ENCODE results near the gene MOV10L1. TPM values are rescaled to one million over a fixed set of nuclear protein-coding genes. Genes with fewer than 3 reads are reported as not detected.

MOV10L1 gene
- total and polyA plus RNA-seq, 2 experiments from 2014 or later, result 0.73 to 1.8 TPM

DNA sequence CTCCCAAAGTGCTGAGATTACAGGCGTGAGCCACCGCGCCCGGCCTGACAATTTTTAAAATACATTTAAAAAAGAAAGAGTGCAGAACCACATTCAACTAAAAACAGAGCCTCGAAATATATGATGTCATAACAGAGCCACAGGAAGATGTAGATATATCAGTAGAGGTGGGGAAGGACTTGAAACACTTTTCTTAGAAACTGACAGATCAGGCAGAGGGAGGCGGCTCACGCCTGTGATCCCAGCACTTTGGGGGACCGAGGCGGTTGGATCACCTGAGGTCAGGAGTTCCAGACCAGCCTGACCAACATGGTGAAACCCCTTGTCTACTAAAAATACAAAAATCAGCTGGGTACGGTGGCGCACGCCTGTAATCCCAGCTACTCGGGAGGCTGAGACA is 11.6 kb upstream of the MOV10L1 start:
- Histone ChIP-seq H3K27ac (ENCODE audit: low read depth) (no peak overlapping the region), H3K79me2 (replicated peaks; ENCODE audit: insufficient read depth) (no peaks in the 10 kb centered on the region), H3K4me2 (no peak overlapping the region), H2AFZ (no peak overlapping the region), H3K4me1 (ENCODE audit: insufficient read depth) (no peaks in the 10 kb centered on the region), H4K20me1 (replicated peaks; ENCODE audit: insufficient read depth) (no peaks in the 10 kb centered on the region), H3K27me3 (ENCODE audit: insufficient read depth) (no peaks in the 10 kb centered on the region), H3F3A (replicated peaks; ENCODE audit: low read depth) (no peaks in the 10 kb centered on the region), H3K4me3 (no peak overlapping the region), H3K9me2 (ENCODE audit: insufficient read depth) (no peaks in the 10 kb centered on the region), H3K36me3 (ENCODE audit: insufficient read depth) (no peaks in the 10 kb centered on the region)
- Mint-ChIP-seq H3K36me3 (ENCODE audit: low read depth) (no peaks in the 10 kb centered on the region), H3K27me3 (ENCODE audit: insufficient read depth, low read depth, poor library complexity) (peaks cover 14% of the 10 kb centered on the region), H3K4me1 (peaks cover 7% of the 10 kb centered on the region), H3K4me3 (no peak overlapping the region), H3K9me3 (no peaks in the 10 kb centered on the region), H3K27ac (no peak overlapping the region)
- TF ChIP-seq JUNB (IDR thresholded peaks at IDR 0.05; ENCODE audit: unreplicated experiment) (no peak), CREB1 (CRISPR knock-in tag; IDR thresholded peaks at IDR 0.05; ENCODE audit: low read depth) (no peak), NANOG (IDR thresholded peaks at IDR 0.05; ENCODE audit: borderline replicate concordance) (no peak), EZH2phosphoT487 (IDR thresholded peaks at IDR 0.05; ENCODE audit: unreplicated experiment) (no peak), EZH2 (IDR thresholded peaks at IDR 0.05; ENCODE audit: low read depth, unreplicated experiment) (no peak), ZNF114 (CRISPR knock-in tag; IDR thresholded peaks at IDR 0.05) (no peak), POLR2AphosphoS5 (IDR thresholded peaks at IDR 0.05; ENCODE audit: low read depth) (no peak), STAT1 (IDR thresholded peaks at IDR 0.05; ENCODE audit: unreplicated experiment) (no peak), ZNF331 (CRISPR knock-in tag; IDR thresholded peaks at IDR 0.05; ENCODE audit: low read depth) (no peak)
- TF ChIP-seq, protein P1, sequence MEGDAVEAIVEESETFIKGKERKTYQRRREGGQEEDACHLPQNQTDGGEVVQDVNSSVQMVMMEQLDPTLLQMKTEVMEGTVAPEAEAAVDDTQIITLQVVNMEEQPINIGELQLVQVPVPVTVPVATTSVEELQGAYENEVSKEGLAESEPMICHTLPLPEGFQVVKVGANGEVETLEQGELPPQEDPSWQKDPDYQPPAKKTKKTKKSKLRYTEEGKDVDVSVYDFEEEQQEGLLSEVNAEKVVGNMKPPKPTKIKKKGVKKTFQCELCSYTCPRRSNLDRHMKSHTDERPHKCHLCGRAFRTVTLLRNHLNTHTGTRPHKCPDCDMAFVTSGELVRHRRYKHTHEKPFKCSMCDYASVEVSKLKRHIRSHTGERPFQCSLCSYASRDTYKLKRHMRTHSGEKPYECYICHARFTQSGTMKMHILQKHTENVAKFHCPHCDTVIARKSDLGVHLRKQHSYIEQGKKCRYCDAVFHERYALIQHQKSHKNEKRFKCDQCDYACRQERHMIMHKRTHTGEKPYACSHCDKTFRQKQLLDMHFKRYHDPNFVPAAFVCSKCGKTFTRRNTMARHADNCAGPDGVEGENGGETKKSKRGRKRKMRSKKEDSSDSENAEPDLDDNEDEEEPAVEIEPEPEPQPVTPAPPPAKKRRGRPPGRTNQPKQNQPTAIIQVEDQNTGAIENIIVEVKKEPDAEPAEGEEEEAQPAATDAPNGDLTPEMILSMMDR (conservative IDR thresholded peaks at IDR 0.05; ENCODE audit: low read depth in 2 of 2), result no peak
- TF ChIP-seq, protein P2, sequence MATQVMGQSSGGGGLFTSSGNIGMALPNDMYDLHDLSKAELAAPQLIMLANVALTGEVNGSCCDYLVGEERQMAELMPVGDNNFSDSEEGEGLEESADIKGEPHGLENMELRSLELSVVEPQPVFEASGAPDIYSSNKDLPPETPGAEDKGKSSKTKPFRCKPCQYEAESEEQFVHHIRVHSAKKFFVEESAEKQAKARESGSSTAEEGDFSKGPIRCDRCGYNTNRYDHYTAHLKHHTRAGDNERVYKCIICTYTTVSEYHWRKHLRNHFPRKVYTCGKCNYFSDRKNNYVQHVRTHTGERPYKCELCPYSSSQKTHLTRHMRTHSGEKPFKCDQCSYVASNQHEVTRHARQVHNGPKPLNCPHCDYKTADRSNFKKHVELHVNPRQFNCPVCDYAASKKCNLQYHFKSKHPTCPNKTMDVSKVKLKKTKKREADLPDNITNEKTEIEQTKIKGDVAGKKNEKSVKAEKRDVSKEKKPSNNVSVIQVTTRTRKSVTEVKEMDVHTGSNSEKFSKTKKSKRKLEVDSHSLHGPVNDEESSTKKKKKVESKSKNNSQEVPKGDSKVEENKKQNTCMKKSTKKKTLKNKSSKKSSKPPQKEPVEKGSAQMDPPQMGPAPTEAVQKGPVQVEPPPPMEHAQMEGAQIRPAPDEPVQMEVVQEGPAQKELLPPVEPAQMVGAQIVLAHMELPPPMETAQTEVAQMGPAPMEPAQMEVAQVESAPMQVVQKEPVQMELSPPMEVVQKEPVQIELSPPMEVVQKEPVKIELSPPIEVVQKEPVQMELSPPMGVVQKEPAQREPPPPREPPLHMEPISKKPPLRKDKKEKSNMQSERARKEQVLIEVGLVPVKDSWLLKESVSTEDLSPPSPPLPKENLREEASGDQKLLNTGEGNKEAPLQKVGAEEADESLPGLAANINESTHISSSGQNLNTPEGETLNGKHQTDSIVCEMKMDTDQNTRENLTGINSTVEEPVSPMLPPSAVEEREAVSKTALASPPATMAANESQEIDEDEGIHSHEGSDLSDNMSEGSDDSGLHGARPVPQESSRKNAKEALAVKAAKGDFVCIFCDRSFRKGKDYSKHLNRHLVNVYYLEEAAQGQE (IDR thresholded peaks at IDR 0.05; ENCODE audit: unreplicated experiment), result no peak
- TF ChIP-seq, protein P3, sequence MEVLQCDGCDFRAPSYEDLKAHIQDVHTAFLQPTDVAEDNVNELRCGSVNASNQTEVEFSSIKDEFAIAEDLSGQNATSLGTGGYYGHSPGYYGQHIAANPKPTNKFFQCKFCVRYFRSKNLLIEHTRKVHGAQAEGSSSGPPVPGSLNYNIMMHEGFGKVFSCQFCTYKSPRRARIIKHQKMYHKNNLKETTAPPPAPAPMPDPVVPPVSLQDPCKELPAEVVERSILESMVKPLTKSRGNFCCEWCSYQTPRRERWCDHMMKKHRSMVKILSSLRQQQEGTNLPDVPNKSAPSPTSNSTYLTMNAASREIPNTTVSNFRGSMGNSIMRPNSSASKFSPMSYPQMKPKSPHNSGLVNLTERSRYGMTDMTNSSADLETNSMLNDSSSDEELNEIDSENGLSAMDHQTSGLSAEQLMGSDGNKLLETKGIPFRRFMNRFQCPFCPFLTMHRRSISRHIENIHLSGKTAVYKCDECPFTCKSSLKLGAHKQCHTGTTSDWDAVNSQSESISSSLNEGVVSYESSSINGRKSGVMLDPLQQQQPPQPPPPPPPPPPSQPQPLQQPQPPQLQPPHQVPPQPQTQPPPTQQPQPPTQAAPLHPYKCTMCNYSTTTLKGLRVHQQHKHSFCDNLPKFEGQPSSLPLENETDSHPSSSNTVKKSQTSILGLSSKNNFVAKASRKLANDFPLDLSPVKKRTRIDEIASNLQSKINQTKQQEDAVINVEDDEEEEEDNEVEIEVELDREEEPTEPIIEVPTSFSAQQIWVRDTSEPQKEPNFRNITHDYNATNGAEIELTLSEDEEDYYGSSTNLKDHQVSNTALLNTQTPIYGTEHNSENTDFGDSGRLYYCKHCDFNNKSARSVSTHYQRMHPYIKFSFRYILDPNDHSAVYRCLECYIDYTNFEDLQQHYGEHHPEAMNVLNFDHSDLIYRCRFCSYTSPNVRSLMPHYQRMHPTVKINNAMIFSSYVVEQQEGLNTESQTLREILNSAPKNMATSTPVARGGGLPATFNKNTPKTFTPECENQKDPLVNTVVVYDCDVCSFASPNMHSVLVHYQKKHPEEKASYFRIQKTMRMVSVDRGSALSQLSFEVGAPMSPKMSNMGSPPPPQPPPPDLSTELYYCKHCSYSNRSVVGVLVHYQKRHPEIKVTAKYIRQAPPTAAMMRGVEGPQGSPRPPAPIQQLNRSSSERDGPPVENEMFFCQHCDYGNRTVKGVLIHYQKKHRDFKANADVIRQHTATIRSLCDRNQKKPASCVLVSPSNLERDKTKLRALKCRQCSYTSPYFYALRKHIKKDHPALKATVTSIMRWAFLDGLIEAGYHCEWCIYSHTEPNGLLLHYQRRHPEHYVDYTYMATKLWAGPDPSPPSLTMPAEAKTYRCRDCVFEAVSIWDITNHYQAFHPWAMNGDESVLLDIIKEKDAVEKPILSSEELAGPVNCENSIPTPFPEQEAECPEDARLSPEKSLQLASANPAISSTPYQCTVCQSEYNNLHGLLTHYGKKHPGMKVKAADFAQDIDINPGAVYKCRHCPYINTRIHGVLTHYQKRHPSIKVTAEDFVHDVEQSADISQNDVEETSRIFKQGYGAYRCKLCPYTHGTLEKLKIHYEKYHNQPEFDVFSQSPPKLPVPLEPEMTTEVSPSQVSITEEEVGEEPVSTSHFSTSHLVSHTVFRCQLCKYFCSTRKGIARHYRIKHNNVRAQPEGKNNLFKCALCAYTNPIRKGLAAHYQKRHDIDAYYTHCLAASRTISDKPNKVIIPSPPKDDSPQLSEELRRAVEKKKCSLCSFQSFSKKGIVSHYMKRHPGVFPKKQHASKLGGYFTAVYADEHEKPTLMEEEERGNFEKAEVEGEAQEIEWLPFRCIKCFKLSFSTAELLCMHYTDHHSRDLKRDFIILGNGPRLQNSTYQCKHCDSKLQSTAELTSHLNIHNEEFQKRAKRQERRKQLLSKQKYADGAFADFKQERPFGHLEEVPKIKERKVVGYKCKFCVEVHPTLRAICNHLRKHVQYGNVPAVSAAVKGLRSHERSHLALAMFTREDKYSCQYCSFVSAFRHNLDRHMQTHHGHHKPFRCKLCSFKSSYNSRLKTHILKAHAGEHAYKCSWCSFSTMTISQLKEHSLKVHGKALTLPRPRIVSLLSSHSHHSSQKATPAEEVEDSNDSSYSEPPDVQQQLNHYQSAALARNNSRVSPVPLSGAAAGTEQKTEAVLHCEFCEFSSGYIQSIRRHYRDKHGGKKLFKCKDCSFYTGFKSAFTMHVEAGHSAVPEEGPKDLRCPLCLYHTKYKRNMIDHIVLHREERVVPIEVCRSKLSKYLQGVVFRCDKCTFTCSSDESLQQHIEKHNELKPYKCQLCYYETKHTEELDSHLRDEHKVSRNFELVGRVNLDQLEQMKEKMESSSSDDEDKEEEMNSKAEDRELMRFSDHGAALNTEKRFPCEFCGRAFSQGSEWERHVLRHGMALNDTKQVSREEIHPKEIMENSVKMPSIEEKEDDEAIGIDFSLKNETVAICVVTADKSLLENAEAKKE (CRISPR knock-in tag; IDR thresholded peaks at IDR 0.05), result no peak
- TF ChIP-seq, protein P4, sequence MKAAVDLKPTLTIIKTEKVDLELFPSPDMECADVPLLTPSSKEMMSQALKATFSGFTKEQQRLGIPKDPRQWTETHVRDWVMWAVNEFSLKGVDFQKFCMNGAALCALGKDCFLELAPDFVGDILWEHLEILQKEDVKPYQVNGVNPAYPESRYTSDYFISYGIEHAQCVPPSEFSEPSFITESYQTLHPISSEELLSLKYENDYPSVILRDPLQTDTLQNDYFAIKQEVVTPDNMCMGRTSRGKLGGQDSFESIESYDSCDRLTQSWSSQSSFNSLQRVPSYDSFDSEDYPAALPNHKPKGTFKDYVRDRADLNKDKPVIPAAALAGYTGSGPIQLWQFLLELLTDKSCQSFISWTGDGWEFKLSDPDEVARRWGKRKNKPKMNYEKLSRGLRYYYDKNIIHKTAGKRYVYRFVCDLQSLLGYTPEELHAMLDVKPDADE (IDR thresholded peaks at IDR 0.05), result no peak
- ATAC-seq, result no peak
- DNase-seq (ENCODE audit: low spot score), result no peak

All from GM23338 (cell line).